ENCODE measurements around the gene AFF3. TPM values are rescaled to one million over a fixed set of nuclear protein-coding genes. Genes with fewer than 3 reads are reported as not detected.

AFF3 gene
- total RNA-seq, 1 experiment from 2014 or later: 0.05 TPM

DNA sequence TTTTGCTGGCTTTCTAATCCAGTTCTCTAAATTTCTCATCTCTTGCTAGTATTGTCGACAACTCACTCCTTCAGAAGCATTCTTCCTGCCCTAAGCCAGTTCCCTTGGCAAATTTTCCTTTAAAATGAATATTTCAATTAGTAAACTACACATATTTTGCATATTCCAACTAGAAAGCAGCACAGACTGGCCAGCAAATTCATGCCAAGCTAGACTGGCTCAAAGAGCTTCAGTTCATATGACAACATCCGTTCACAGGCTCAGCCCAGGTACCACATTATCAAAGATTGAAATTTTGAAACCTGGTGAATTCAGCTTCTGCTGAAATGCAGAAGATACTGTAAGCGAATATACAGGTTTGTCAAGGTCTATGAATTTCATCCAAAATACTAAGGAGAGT, 64.5 kb downstream of the AFF3 start:
- Mint-ChIP-seq H3K27me3 (ENCODE audit: insufficient read depth, unreplicated experiment) (peaks cover 6% of the 10 kb centered on the region), H3K4me1 (ENCODE audit: low read depth, unreplicated experiment) (no peaks in the 10 kb centered on the region), H3K9me3 (ENCODE audit: unreplicated experiment) (no peaks in the 10 kb centered on the region), H3K36me3 (ENCODE audit: insufficient read depth, unreplicated experiment) (no peaks in the 10 kb centered on the region), H3K4me3 (ENCODE audit: unreplicated experiment) (no peak overlapping the region), H3K27ac (ENCODE audit: unreplicated experiment) (no peak overlapping the region)
- ChIA-PET CTCF (no interaction called here), POLR2A (no interaction called here)
- BruUV-seq (replicated peaks): no TSS peak
- no peak for TF ChIP-seq CTCF (IDR thresholded peaks at IDR 0.05; ENCODE audit: insufficient read depth in 1 of 2, low read depth in 1 of 2, low read length in 1 of 2, severe bottlenecking in 1 of 2, unreplicated experiment in 1 of 2)
- no peak for DNase-seq
- Histone ChIP-seq H3K36me3 (ENCODE audit: control insufficient read depth, insufficient read depth, low read length) (no peaks in the 10 kb centered on the region), H3K4me1 (no peaks in the 10 kb centered on the region), H3K9me3 (no peaks in the 10 kb centered on the region), H3K4me3 (ENCODE audit: low read depth, low read length) (no peak overlapping the region), H3K27me3 (replicated peaks; ENCODE audit: control insufficient read depth, insufficient read depth, low read length) (no peaks in the 10 kb centered on the region)
- intact Hi-C loops (cut with micrococcal nuclease; ENCODE audit: unreplicated experiment): no loop called here

DNA sequence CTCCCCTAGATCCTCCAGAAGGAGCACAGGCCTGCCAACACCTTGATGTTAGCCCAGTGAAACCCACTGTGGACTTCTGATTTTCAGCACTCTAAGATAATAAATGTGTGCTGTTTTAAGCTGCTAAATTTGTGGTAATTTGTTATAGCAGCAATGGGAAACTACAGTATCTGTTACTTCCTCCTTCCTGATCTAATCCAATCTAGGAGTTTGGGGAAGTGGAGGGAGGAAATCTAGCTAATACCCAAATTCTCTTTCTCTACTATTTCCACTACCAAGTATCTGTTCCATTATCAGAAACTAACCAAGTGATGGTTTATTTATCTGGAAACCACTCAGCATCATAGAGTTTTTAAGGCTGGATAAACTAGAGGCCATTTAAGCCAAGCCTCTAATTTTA, 64.9 kb downstream of the AFF3 start:
- Histone ChIP-seq H3K9me3 (no peaks in the 10 kb centered on the region), H3K4me3 (ENCODE audit: low read depth, low read length) (no peak overlapping the region), H3K27me3 (replicated peaks; ENCODE audit: control insufficient read depth, insufficient read depth, low read length) (no peaks in the 10 kb centered on the region), H3K36me3 (ENCODE audit: control insufficient read depth, insufficient read depth, low read length) (no peaks in the 10 kb centered on the region), H3K4me1 (no peaks in the 10 kb centered on the region)
- no peak for TF ChIP-seq CTCF (IDR thresholded peaks at IDR 0.05; ENCODE audit: insufficient read depth in 1 of 2, low read depth in 1 of 2, low read length in 1 of 2, severe bottlenecking in 1 of 2, unreplicated experiment in 1 of 2)
- no peak overlapping the region for H3K4me3 Mint-ChIP-seq (ENCODE audit: unreplicated experiment)
- H3K27me3 Mint-ChIP-seq (ENCODE audit: insufficient read depth, unreplicated experiment): peaks cover 9% of the 10 kb centered on the region
- CTCF ChIA-PET: no interaction called here
- no TSS peak for BruUV-seq (replicated peaks)
- POLR2A ChIA-PET: no interaction called here
- H3K27ac Mint-ChIP-seq (ENCODE audit: unreplicated experiment): no peak overlapping the region
- H3K9me3 Mint-ChIP-seq (ENCODE audit: unreplicated experiment): no peaks in the 10 kb centered on the region
- H3K36me3 Mint-ChIP-seq (ENCODE audit: insufficient read depth, unreplicated experiment): no peaks in the 10 kb centered on the region
- no peaks in the 10 kb centered on the region for H3K4me1 Mint-ChIP-seq (ENCODE audit: low read depth, unreplicated experiment)
- intact Hi-C loops (cut with micrococcal nuclease; ENCODE audit: unreplicated experiment): no loop called here
- DNase-seq: no peak

GRCh38 chr2:100075532-100075931, 66.9 kb downstream of the AFF3 start:
- Histone ChIP-seq H3K4me3 (ENCODE audit: low read depth, low read length) (no peak overlapping the region), H3K36me3 (ENCODE audit: control insufficient read depth, insufficient read depth, low read length) (no peaks in the 10 kb centered on the region), H3K27me3 (replicated peaks; ENCODE audit: control insufficient read depth, insufficient read depth, low read length) (no peaks in the 10 kb centered on the region), H3K4me1 (no peaks in the 10 kb centered on the region), H3K9me3 (no peaks in the 10 kb centered on the region)
- BruUV-seq (replicated peaks): no TSS peak
- DNase-seq: no peak
- Mint-ChIP-seq H3K36me3 (ENCODE audit: insufficient read depth, unreplicated experiment) (no peaks in the 10 kb centered on the region), H3K9me3 (ENCODE audit: unreplicated experiment) (no peaks in the 10 kb centered on the region), H3K4me1 (ENCODE audit: low read depth, unreplicated experiment) (no peaks in the 10 kb centered on the region), H3K27ac (ENCODE audit: unreplicated experiment) (no peak overlapping the region), H3K27me3 (ENCODE audit: insufficient read depth, unreplicated experiment) (peaks cover 9% of the 10 kb centered on the region), H3K4me3 (ENCODE audit: unreplicated experiment) (no peak overlapping the region)
- intact Hi-C loops (cut with micrococcal nuclease; ENCODE audit: unreplicated experiment): no loop called here
- TF ChIP-seq CTCF (IDR thresholded peaks at IDR 0.05; ENCODE audit: insufficient read depth in 1 of 2, low read depth in 1 of 2, low read length in 1 of 2, severe bottlenecking in 1 of 2, unreplicated experiment in 1 of 2): no peak
- POLR2A ChIA-PET: no interaction called here
- CTCF ChIA-PET: no interaction called here
